ENCODE results near the gene KANSL1. TPM values are rescaled to one million over a fixed set of nuclear protein-coding genes. Genes with fewer than 3 reads are reported as not detected.

KANSL1 gene
- total RNA-seq, 2 donors from 2014 or later: 137 to 144 TPM

GRCh38 chr17:45996282-45996937 is 196.8 kb downstream of the KANSL1 start:
- Histone ChIP-seq H3K27me3 (ENCODE audit: control insufficient read depth, insufficient read depth, low read length, poor library complexity, severe bottlenecking) (no peaks in the 10 kb centered on the region), H3K4me3 (ENCODE audit: low read length) (no peak overlapping the region), H3K36me3 (ENCODE audit: control insufficient read depth, insufficient read depth, low read length) (no peaks in the 10 kb centered on the region), H3K4me1 (ENCODE audit: control insufficient read depth, insufficient read depth, low read length) (no peaks in the 10 kb centered on the region), H3K27ac (ENCODE audit: low read depth, low read length) (no peak overlapping the region), H3K9ac (ENCODE audit: extremely low read depth, low read length, poor library complexity, severe bottlenecking) (no peak overlapping the region), H3K9me3 (ENCODE audit: control insufficient read depth, low read length) (no peaks in the 10 kb centered on the region)
- Mint-ChIP-seq H3K4me1 (no peaks in the 10 kb centered on the region), H3K9me3 (no peaks in the 10 kb centered on the region), H3K27me3 (ENCODE audit: insufficient read depth) (no peaks in the 10 kb centered on the region), H3K27ac (no peak overlapping the region), H3K36me3 (ENCODE audit: low read depth) (no peaks in the 10 kb centered on the region), H3K4me3 (no peak overlapping the region)
- TF ChIP-seq CTCF (conservative IDR thresholded peaks at IDR 0.05): no peak
- DNase-seq: peak; percentile 49
- 83 to 90% methylated on average over 13 to 31 of the region's 31 CpGs for WGBS, 2 experiments (ENCODE audit: insufficient coverage in 1 of 2, insufficient read length in 1 of 2)

DNA sequence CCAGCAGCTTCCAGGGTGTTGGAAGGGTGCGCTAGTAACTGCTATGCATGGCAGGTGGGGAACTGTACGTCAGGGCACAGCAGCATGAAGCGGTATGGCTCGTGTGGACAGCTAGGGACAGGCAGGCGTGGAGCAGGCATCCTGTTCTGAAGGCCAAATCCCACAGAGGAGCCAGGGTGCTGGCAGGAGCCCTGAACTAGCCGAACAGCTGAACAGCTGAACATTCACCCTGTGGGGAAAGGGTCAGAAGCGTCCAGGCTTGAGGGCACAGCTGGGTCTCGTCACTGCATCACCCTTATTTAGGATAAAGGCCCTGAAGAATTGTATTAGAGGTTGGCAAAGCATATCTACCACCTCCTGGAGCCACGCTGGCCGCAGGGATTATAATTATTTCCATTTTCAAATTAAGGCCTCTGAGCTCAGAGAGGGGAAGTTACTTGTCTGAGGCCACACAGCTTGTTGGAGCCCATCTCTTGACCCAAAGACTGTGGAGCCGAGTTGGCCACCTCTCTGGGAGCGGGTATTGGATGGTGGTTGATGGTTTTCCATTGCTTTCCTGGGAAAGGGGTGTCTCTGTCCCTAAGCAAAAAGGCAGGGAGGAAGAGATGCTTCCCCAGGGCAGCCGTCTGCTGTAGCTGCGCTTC is 197.5 kb downstream of the KANSL1 start:
- Mint-ChIP-seq H3K9me3 (no peaks in the 10 kb centered on the region), H3K27me3 (ENCODE audit: insufficient read depth) (no peaks in the 10 kb centered on the region), H3K36me3 (ENCODE audit: low read depth) (no peaks in the 10 kb centered on the region), H3K4me3 (no peak overlapping the region), H3K27ac (no peak overlapping the region), H3K4me1 (no peaks in the 10 kb centered on the region)
- H3K9ac ChIP-seq (ENCODE audit: extremely low read depth, low read length, poor library complexity, severe bottlenecking): no peak overlapping the region
- TF ChIP-seq CTCF (conservative IDR thresholded peaks at IDR 0.05): no peak
- H3K4me3 ChIP-seq (ENCODE audit: low read length): no peak overlapping the region
- DNase-seq: peak; percentile 39
- H3K4me1 ChIP-seq (ENCODE audit: control insufficient read depth, insufficient read depth, low read length): no peaks in the 10 kb centered on the region
- H3K9me3 ChIP-seq (ENCODE audit: control insufficient read depth, low read length): no peaks in the 10 kb centered on the region
- H3K36me3 ChIP-seq (ENCODE audit: control insufficient read depth, insufficient read depth, low read length): no peaks in the 10 kb centered on the region
- WGBS, 2 experiments (ENCODE audit: insufficient coverage in 1 of 2, insufficient read length in 1 of 2): 88 to 93% methylated on average over 10 to 14 of the region's 14 CpGs
- H3K27me3 ChIP-seq (ENCODE audit: control insufficient read depth, insufficient read depth, low read length, poor library complexity, severe bottlenecking): no peaks in the 10 kb centered on the region
- H3K27ac ChIP-seq (ENCODE audit: low read depth, low read length): no peak overlapping the region

DNA sequence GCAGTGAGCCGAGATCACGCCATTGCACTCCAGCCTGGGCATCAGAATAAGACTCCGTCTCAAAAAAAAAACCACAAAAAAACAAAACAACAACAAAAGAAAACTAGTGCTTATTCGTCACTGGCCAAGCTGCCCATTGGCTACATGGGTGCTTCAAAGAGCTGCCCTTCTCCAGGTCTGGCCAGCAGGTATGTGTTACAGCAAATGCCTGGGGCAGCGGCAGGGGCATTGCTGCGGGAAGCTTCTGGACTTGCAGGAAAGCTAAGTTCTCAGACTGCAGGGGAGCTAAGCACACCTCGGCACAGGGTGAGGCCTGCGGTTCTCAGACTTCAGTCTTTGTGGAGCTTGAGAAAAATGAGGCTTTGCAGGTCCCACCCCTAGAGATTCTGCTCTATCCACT is 198.2 kb downstream of the KANSL1 start:
- no peak for TF ChIP-seq CTCF (conservative IDR thresholded peaks at IDR 0.05)
- Histone ChIP-seq H3K27me3 (ENCODE audit: control insufficient read depth, insufficient read depth, low read length, poor library complexity, severe bottlenecking) (no peaks in the 10 kb centered on the region), H3K9me3 (ENCODE audit: control insufficient read depth, low read length) (no peaks in the 10 kb centered on the region), H3K27ac (ENCODE audit: low read depth, low read length) (no peak overlapping the region), H3K4me3 (ENCODE audit: low read length) (no peak overlapping the region), H3K9ac (ENCODE audit: extremely low read depth, low read length, poor library complexity, severe bottlenecking) (no peak overlapping the region), H3K4me1 (ENCODE audit: control insufficient read depth, insufficient read depth, low read length) (no peaks in the 10 kb centered on the region), H3K36me3 (ENCODE audit: control insufficient read depth, insufficient read depth, low read length) (no peaks in the 10 kb centered on the region)
- no peak for DNase-seq
- no peaks in the 10 kb centered on the region for H3K27me3 Mint-ChIP-seq (ENCODE audit: insufficient read depth)
- H3K4me1 Mint-ChIP-seq: no peaks in the 10 kb centered on the region
- H3K9me3 Mint-ChIP-seq: no peaks in the 10 kb centered on the region
- no peaks in the 10 kb centered on the region for H3K36me3 Mint-ChIP-seq (ENCODE audit: low read depth)
- no peak overlapping the region for H3K4me3 Mint-ChIP-seq
- H3K27ac Mint-ChIP-seq: no peak overlapping the region
- whole genome bisulfite sequencing, 2 experiments (ENCODE audit: insufficient coverage in 1 of 2, insufficient read length in 1 of 2): 94% methylated on average over 8 of the region's 8 CpGs
